Measurements from ENCODE around the gene PPM1H.

PPM1H gene

GRCh38 chr12:62803756-62804155 lies 131.2 kb downstream of the PPM1H start (continued):
- no peak for TF ChIP-seq ZNF362 (tag by site-specific recombination; IDR thresholded peaks at IDR 0.05)
- TF ChIP-seq ZNF677 (tag by site-specific recombination; IDR thresholded peaks at IDR 0.05): no peak
- TF ChIP-seq PBX3 (CRISPR knock-in tag; IDR thresholded peaks at IDR 0.05): no peak
- TF ChIP-seq ZFP37 (tag by site-specific recombination; IDR thresholded peaks at IDR 0.05): no peak
- TF ChIP-seq ZNF169 (tag by site-specific recombination; IDR thresholded peaks at IDR 0.05): no peak
- TF ChIP-seq ZNF768 (tag by site-specific recombination; IDR thresholded peaks at IDR 0.05): no peak
- TF ChIP-seq ZNF155 (tag by site-specific recombination; IDR thresholded peaks at IDR 0.05): no peak
- TF ChIP-seq ZNF585B (tag by site-specific recombination; IDR thresholded peaks at IDR 0.05): no peak
- no peak for TF ChIP-seq ZNF560 (tag by site-specific recombination; IDR thresholded peaks at IDR 0.05; ENCODE audit: borderline replicate concordance)
- TF ChIP-seq ZBTB48 (tag by site-specific recombination; IDR thresholded peaks at IDR 0.05): peak; percentile 48; the same call in 1 of the 2 replicates
- TF ChIP-seq ZNF202 (tag by site-specific recombination; IDR thresholded peaks at IDR 0.05; ENCODE audit: borderline replicate concordance): no peak
- TF ChIP-seq ZNF777 (tag by site-specific recombination; IDR thresholded peaks at IDR 0.05; ENCODE audit: borderline replicate concordance): no peak
- peak; percentile 37 for TF ChIP-seq ZNF335 (tag by site-specific recombination; conservative IDR thresholded peaks at IDR 0.05)
- TF ChIP-seq ZFHX2 (tag by site-specific recombination; conservative IDR thresholded peaks at IDR 0.05): no peak
- TF ChIP-seq ZNF449 (tag by site-specific recombination; IDR thresholded peaks at IDR 0.05): no peak
- no peak for TF ChIP-seq ZNF510 (tag by site-specific recombination; IDR thresholded peaks at IDR 0.05; ENCODE audit: insufficient replicate concordance)
- TF ChIP-seq ZBTB7A (tag by site-specific recombination; IDR thresholded peaks at IDR 0.05; ENCODE audit: low read depth): no peak
- TF ChIP-seq ZNF561 (tag by site-specific recombination; IDR thresholded peaks at IDR 0.05; ENCODE audit: borderline replicate concordance): no peak
- no peak for TF ChIP-seq ZNF404 (tag by site-specific recombination; IDR thresholded peaks at IDR 0.05)

GRCh38 chr12:62802984-62803383 lies 132.0 kb downstream of the PPM1H start:
- no peak overlapping the region for H3K4me3 ChIP-seq (ENCODE audit: low read depth, low read length)
- ChIA-PET CTCF (interaction anchor here (0.5 to 2.7 kb wide), 7 partner anchors 9 to 365 kb away, joined by 3 to 18 read pairs (median 4); no protein-coding TSS in a partner anchor), POLR2A (interaction anchor here (1.6 kb wide), 1 partner anchor 199 kb away, joined by 4 read pairs; no protein-coding TSS in a partner anchor)
- H3K4me1 ChIP-seq (ENCODE audit: control insufficient read depth, insufficient read depth, low read length): peaks cover 3% of the 10 kb centered on the region; the same call in 1 of the 2 replicates
- TF ChIP-seq ZNF184 (tag by site-specific recombination; IDR thresholded peaks at IDR 0.05) (no peak), ZNF596 (tag by site-specific recombination; IDR thresholded peaks at IDR 0.05) (no peak), CTCF (tag by site-specific recombination; IDR thresholded peaks at IDR 0.05) (peak; percentile 37), ZNF654 (tag by site-specific recombination; IDR thresholded peaks at IDR 0.05; ENCODE audit: low read depth) (peak; percentile 81), ZNF37A (tag by site-specific recombination; IDR thresholded peaks at IDR 0.05) (no peak)
- peak overlapping the region; percentile 17; the same call in 1 of the 2 replicates for H3K27ac ChIP-seq (ENCODE audit: extremely low read depth, low read depth, low read length)
- H3K36me3 ChIP-seq (ENCODE audit: control insufficient read depth in 2 of 2, insufficient read depth in 1 of 2, low read length in 2 of 2): peaks cover 0 to 14% of the 10 kb centered on the region in 2 experiments; a peak in 1 of 3 replicates
- no peaks in the 10 kb centered on the region for H3K9me3 ChIP-seq (ENCODE audit: control insufficient read depth, insufficient read depth, low read depth, low read length)
